8988T (cell line): Measurements from ENCODE around the gene ADAMTS17.

Experiments
- DNase-seq: peaks from one replicate; pipeline ENCODE4 v3.0.0; 2011

The ADAMTS17 gene

GRCh38 chr15:100245855-100246254 lies 95.9 kb downstream of the ADAMTS17 start:
- no peak for DNase-seq

GRCh38 chr15:100245487-100245820 lies 96.3 kb downstream of the ADAMTS17 start:
- no peak for DNase-seq

GRCh38 chr15:100244796-100245486 lies 96.8 kb downstream of the ADAMTS17 start:
- DNase-seq: no peak

GRCh38 chr15:100242989-100243388 lies 98.8 kb downstream of the ADAMTS17 start:
- DNase-seq: no peak

GRCh38 chr15:100241572-100242482 lies 99.9 kb downstream of the ADAMTS17 start:
- peak; percentile 35 for DNase-seq

- no peak for DNase-seq
Measured at GRCh38 chr15:100236981-100237720, 104.6 kb downstream of the ADAMTS17 start.

GRCh38 chr15:100235030-100235617 lies 106.7 kb downstream of the ADAMTS17 start:
- DNase-seq: no peak

- no peak for DNase-seq
Measured at GRCh38 chr15:100234158-100235029, 107.4 kb downstream of the ADAMTS17 start.

- DNase-seq: no peak
Measured at GRCh38 chr15:100230784-100231183, 111.0 kb downstream of the ADAMTS17 start.

- DNase-seq: no peak
Measured at GRCh38 chr15:100229181-100230163, 112.3 kb downstream of the ADAMTS17 start.

- DNase-seq: no peak
Measured at GRCh38 chr15:100227781-100228180, 114.0 kb downstream of the ADAMTS17 start.

- DNase-seq: no peak
Measured at GRCh38 chr15:100226107-100226506, 115.7 kb downstream of the ADAMTS17 start.

GRCh38 chr15:100224206-100225185 lies 117.3 kb downstream of the ADAMTS17 start:
- DNase-seq: no peak

GRCh38 chr15:100222349-100222715 lies 119.4 kb downstream of the ADAMTS17 start:
- no peak for DNase-seq

GRCh38 chr15:100221471-100222348 lies 120.1 kb downstream of the ADAMTS17 start:
- DNase-seq: no peak

GRCh38 chr15:100220058-100220768 lies 121.6 kb downstream of the ADAMTS17 start:
- no peak for DNase-seq

- DNase-seq: no peak
Measured at GRCh38 chr15:100218434-100218833, 123.3 kb downstream of the ADAMTS17 start.

GRCh38 chr15:100216182-100216581 lies 125.6 kb downstream of the ADAMTS17 start:
- no peak for DNase-seq
